ENCODE measurements around the gene ROR1.

ROR1 gene

DNA sequence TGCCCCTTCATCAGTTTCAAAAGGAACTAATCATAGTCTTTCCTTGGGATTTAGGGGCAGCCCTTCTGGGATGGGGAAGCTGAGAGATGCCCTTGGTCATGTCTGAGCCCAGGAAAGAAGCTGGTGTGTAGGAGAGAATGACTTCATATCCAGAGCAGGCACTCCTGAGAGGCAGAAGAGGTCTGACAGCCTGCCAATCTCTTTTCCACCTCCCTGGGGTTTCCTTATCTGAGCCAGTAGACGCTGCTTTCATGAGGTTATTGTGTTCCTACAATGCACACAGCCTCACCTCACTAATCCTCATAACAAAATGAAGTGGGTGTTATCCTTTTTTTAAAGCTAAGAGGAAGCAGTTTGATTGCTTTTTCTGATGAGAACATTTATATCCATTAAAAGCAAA, 14.1 kb downstream of the ROR1 start:
- TF ChIP-seq, protein P1, sequence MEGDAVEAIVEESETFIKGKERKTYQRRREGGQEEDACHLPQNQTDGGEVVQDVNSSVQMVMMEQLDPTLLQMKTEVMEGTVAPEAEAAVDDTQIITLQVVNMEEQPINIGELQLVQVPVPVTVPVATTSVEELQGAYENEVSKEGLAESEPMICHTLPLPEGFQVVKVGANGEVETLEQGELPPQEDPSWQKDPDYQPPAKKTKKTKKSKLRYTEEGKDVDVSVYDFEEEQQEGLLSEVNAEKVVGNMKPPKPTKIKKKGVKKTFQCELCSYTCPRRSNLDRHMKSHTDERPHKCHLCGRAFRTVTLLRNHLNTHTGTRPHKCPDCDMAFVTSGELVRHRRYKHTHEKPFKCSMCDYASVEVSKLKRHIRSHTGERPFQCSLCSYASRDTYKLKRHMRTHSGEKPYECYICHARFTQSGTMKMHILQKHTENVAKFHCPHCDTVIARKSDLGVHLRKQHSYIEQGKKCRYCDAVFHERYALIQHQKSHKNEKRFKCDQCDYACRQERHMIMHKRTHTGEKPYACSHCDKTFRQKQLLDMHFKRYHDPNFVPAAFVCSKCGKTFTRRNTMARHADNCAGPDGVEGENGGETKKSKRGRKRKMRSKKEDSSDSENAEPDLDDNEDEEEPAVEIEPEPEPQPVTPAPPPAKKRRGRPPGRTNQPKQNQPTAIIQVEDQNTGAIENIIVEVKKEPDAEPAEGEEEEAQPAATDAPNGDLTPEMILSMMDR (IDR thresholded peaks at IDR 0.05) = no peak

- TF ChIP-seq, protein P1 (IDR thresholded peaks at IDR 0.05) = no peak
These were observed 16.2 kb downstream of the ROR1 start for GRCh38 chr1:63789856-63790605.

GRCh38 chr1:63790989-63791388, 17.2 kb downstream of the ROR1 start:
- TF ChIP-seq, protein P1 (IDR thresholded peaks at IDR 0.05) = no peak

DNA sequence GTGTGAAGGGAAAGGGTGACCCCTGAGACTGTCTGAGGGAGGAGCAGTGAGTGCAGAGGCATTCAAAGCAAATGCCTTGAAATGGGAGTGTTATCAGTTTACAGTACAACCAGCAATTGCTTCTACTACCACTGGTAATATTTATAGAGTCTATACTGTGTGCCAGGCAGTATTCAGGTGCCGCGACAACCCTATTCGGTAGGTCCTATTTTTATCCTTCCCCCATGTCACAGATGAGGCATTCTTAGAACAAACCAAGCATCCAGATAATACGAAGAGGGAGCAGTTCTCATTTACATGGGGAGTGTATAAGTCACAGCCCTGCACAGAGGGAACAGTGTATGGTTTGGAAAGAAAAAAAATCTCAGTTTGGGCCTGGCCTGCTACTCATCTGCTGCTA, 18.3 kb downstream of the ROR1 start:
- TF ChIP-seq, protein P1 (IDR thresholded peaks at IDR 0.05) = no peak

GRCh38 chr1:63793741-63794240, 20.0 kb downstream of the ROR1 start:
- TF ChIP-seq, protein P1 (IDR thresholded peaks at IDR 0.05) = no peak

- TF ChIP-seq, protein P1 (IDR thresholded peaks at IDR 0.05) = no peak
These were observed 20.5 kb downstream of the ROR1 start for GRCh38 chr1:63794354-63794753.

- TF ChIP-seq, protein P1 (IDR thresholded peaks at IDR 0.05) = no peak
These were observed 21.1 kb downstream of the ROR1 start for GRCh38 chr1:63794939-63795378.

Measured in LNCAP (cell line).